ENCODE measurements around the gene MCC.

MCC gene

GRCh38 chr5:113103330-113103729, 384.9 kb downstream of the MCC start:
- no peak overlapping the region for H3K4ac ChIP-seq (ENCODE audit: low read depth, low read length)
- no peak overlapping the region for H4K12ac ChIP-seq (ENCODE audit: low read depth, low read length)
- no peak for DNase-seq
- H3K27ac ChIP-seq (ENCODE audit: low read depth, low read length), result no peak overlapping the region
- H2BK12ac ChIP-seq (ENCODE audit: low read length), result no peak overlapping the region
- no peak overlapping the region for H3K18ac ChIP-seq (ENCODE audit: low read length)
- no peak overlapping the region for H4K91ac ChIP-seq (ENCODE audit: low read depth, low read length)
- H3K36me3 ChIP-seq (ENCODE audit: control insufficient read depth in 1 of 2, insufficient read depth in 2 of 2, low read length in 2 of 2), result peaks cover 0 to 2% of the 10 kb centered on the region in 2 experiments
- no peak overlapping the region for H3K9ac ChIP-seq (ENCODE audit: low read length)
- peaks cover 5% of the 10 kb centered on the region for H3K79me1 ChIP-seq (ENCODE audit: low read length)
- peaks cover 2% of the 10 kb centered on the region for H3K79me2 ChIP-seq (ENCODE audit: control insufficient read depth, insufficient read depth, low read length, poor library complexity)
- H2AFZ ChIP-seq (ENCODE audit: insufficient read depth, low read length, poor library complexity), result no peak overlapping the region
- H3K4me1 ChIP-seq (ENCODE audit: control insufficient read depth in 1 of 2, insufficient read depth in 2 of 2, low read length in 2 of 2), result peaks cover 3 to 5% of the 10 kb centered on the region in 2 experiments
- no peak overlapping the region for H2BK5ac ChIP-seq (ENCODE audit: low read depth, low read length, poor library complexity)
- H2BK120ac ChIP-seq (ENCODE audit: insufficient read depth, low read length, poor library complexity), result no peak overlapping the region
- H3K23ac ChIP-seq (ENCODE audit: low read length), result no peak overlapping the region
- H3K14ac ChIP-seq (ENCODE audit: low read length), result no peak overlapping the region
- no peak overlapping the region for H3K4me3 ChIP-seq (ENCODE audit: low read depth, low read length)
- no peak overlapping the region for H3K4me2 ChIP-seq (ENCODE audit: low read length)
- H4K8ac ChIP-seq (ENCODE audit: low read depth, low read length), result no peak overlapping the region
- no CpG with 5 or more reads among the region's 3 CpGs for WGBS (ENCODE audit: extremely low coverage, insufficient coverage, insufficient read length)
- H2AK5ac ChIP-seq (ENCODE audit: low read length), result no peak overlapping the region
- H3K27me3 ChIP-seq (ENCODE audit: insufficient read depth, low read length), result no peaks in the 10 kb centered on the region
- H3K9me3 ChIP-seq (ENCODE audit: insufficient read depth, low read depth, low read length), result no peaks in the 10 kb centered on the region

GRCh38 chr5:113102121-113102531, 386.1 kb downstream of the MCC start:
- Histone ChIP-seq H3K79me1 (ENCODE audit: low read length) (peaks cover 7% of the 10 kb centered on the region), H2AK5ac (ENCODE audit: low read length) (no peak overlapping the region), H3K9me3 (ENCODE audit: insufficient read depth, low read depth, low read length) (no peaks in the 10 kb centered on the region), H3K27ac (ENCODE audit: low read depth, low read length) (no peak overlapping the region), H3K4me3 (ENCODE audit: low read depth, low read length) (no peak overlapping the region), H4K8ac (ENCODE audit: low read depth, low read length) (no peak overlapping the region), H4K91ac (ENCODE audit: low read depth, low read length) (no peak overlapping the region), H3K9ac (ENCODE audit: low read length) (no peak overlapping the region), H4K12ac (ENCODE audit: low read depth, low read length) (no peak overlapping the region), H3K79me2 (ENCODE audit: control insufficient read depth, insufficient read depth, low read length, poor library complexity) (peaks cover 2% of the 10 kb centered on the region), H3K4me1 (ENCODE audit: control insufficient read depth in 1 of 2, insufficient read depth in 2 of 2, low read length in 2 of 2) (peaks cover 10 to 11% of the 10 kb centered on the region in 2 experiments), H2BK120ac (ENCODE audit: insufficient read depth, low read length, poor library complexity) (no peak overlapping the region), H3K4ac (ENCODE audit: low read depth, low read length) (no peak overlapping the region), H3K14ac (ENCODE audit: low read length) (no peak overlapping the region), H3K23ac (ENCODE audit: low read length) (no peak overlapping the region), H2BK5ac (ENCODE audit: low read depth, low read length, poor library complexity) (no peak overlapping the region), H2AFZ (ENCODE audit: insufficient read depth, low read length, poor library complexity) (no peak overlapping the region), H3K18ac (ENCODE audit: low read length) (no peak overlapping the region), H3K4me2 (ENCODE audit: low read length) (no peak overlapping the region), H3K36me3 (ENCODE audit: control insufficient read depth in 1 of 2, insufficient read depth in 2 of 2, low read length in 2 of 2) (peaks cover 0 to 2% of the 10 kb centered on the region in 2 experiments), H2BK12ac (ENCODE audit: low read length) (no peak overlapping the region), H3K27me3 (ENCODE audit: insufficient read depth, low read length) (no peaks in the 10 kb centered on the region)
- WGBS (ENCODE audit: extremely low coverage, insufficient coverage, insufficient read length), result no CpG with 5 or more reads among the region's 1 CpG
- no peak for DNase-seq

GRCh38 chr5:113100981-113101380, 387.3 kb downstream of the MCC start:
- Histone ChIP-seq H3K27ac (ENCODE audit: low read depth, low read length) (no peak overlapping the region), H3K18ac (ENCODE audit: low read length) (no peak overlapping the region), H3K79me1 (ENCODE audit: low read length) (peaks cover 7% of the 10 kb centered on the region), H2BK5ac (ENCODE audit: low read depth, low read length, poor library complexity) (no peak overlapping the region), H2AK5ac (ENCODE audit: low read length) (no peak overlapping the region), H3K23ac (ENCODE audit: low read length) (no peak overlapping the region), H3K79me2 (ENCODE audit: control insufficient read depth, insufficient read depth, low read length, poor library complexity) (peaks cover 2% of the 10 kb centered on the region), H3K36me3 (ENCODE audit: control insufficient read depth in 1 of 2, insufficient read depth in 2 of 2, low read length in 2 of 2) (peaks cover 2% of the 10 kb centered on the region in 2 experiments), H3K14ac (ENCODE audit: low read length) (no peak overlapping the region), H4K12ac (ENCODE audit: low read depth, low read length) (no peak overlapping the region), H3K27me3 (ENCODE audit: insufficient read depth, low read length) (no peaks in the 10 kb centered on the region), H4K91ac (ENCODE audit: low read depth, low read length) (no peak overlapping the region), H4K8ac (ENCODE audit: low read depth, low read length) (no peak overlapping the region), H2AFZ (ENCODE audit: insufficient read depth, low read length, poor library complexity) (no peak overlapping the region), H3K4me1 (ENCODE audit: control insufficient read depth in 1 of 2, insufficient read depth in 2 of 2, low read length in 2 of 2) (peaks cover 10 to 11% of the 10 kb centered on the region in 2 experiments), H3K9me3 (ENCODE audit: insufficient read depth, low read depth, low read length) (no peaks in the 10 kb centered on the region), H3K4me2 (ENCODE audit: low read length) (no peak overlapping the region), H3K4me3 (ENCODE audit: low read depth, low read length) (no peak overlapping the region), H3K9ac (ENCODE audit: low read length) (no peak overlapping the region), H2BK120ac (ENCODE audit: insufficient read depth, low read length, poor library complexity) (no peak overlapping the region), H3K4ac (ENCODE audit: low read depth, low read length) (no peak overlapping the region), H2BK12ac (ENCODE audit: low read length) (no peak overlapping the region)
- WGBS (ENCODE audit: extremely low coverage, insufficient coverage, insufficient read length), result no CpG with 5 or more reads among the region's 2 CpGs
- no peak for DNase-seq

- Histone ChIP-seq H2BK5ac (ENCODE audit: low read depth, low read length, poor library complexity) (no peak overlapping the region), H4K12ac (ENCODE audit: low read depth, low read length) (no peak overlapping the region), H2BK120ac (ENCODE audit: insufficient read depth, low read length, poor library complexity) (no peak overlapping the region), H2BK12ac (ENCODE audit: low read length) (no peak overlapping the region), H3K27me3 (ENCODE audit: insufficient read depth, low read length) (no peaks in the 10 kb centered on the region), H2AK5ac (ENCODE audit: low read length) (no peak overlapping the region), H3K36me3 (ENCODE audit: control insufficient read depth in 1 of 2, insufficient read depth in 2 of 2, low read length in 2 of 2) (peaks cover 2% of the 10 kb centered on the region in 2 experiments), H2AFZ (ENCODE audit: insufficient read depth, low read length, poor library complexity) (no peak overlapping the region), H3K14ac (ENCODE audit: low read length) (no peak overlapping the region), H4K8ac (ENCODE audit: low read depth, low read length) (no peak overlapping the region), H3K4me1 (ENCODE audit: control insufficient read depth in 1 of 2, insufficient read depth in 2 of 2, low read length in 2 of 2) (peaks cover 10 to 11% of the 10 kb centered on the region in 2 experiments), H3K4me3 (ENCODE audit: low read depth, low read length) (no peak overlapping the region), H3K9ac (ENCODE audit: low read length) (no peak overlapping the region), H3K27ac (ENCODE audit: low read depth, low read length) (no peak overlapping the region), H3K18ac (ENCODE audit: low read length) (no peak overlapping the region), H4K91ac (ENCODE audit: low read depth, low read length) (no peak overlapping the region), H3K79me2 (ENCODE audit: control insufficient read depth, insufficient read depth, low read length, poor library complexity) (peaks cover 2% of the 10 kb centered on the region), H3K4me2 (ENCODE audit: low read length) (no peak overlapping the region), H3K23ac (ENCODE audit: low read length) (no peak overlapping the region), H3K79me1 (ENCODE audit: low read length) (peaks cover 7% of the 10 kb centered on the region), H3K9me3 (ENCODE audit: insufficient read depth, low read depth, low read length) (no peaks in the 10 kb centered on the region), H3K4ac (ENCODE audit: low read depth, low read length) (no peak overlapping the region)
- WGBS (ENCODE audit: extremely low coverage, insufficient coverage, insufficient read length), result no CpG with 5 or more reads among the region's 4 CpGs
- peak in 1 of 2 donors; percentile 27 for DNase-seq
Observed at GRCh38 chr5:113099822-113100221, 388.4 kb downstream of the MCC start.
